Neural crest cell (in vitro differentiated cells): ENCODE results near the gene FOXN4. TPM values are rescaled to one million over a fixed set of nuclear protein-coding genes. Genes with fewer than 3 reads are reported as not detected.

ENCODE experiments used
- DNase-seq: peaks from one replicate; pipeline ENCODE4 v3.0.0; 2021; ENCODE audit warnings: low read depth, mixed read lengths, low spot score
- H3K27ac Mint-ChIP-seq: one replicate; pipeline ENCODE4 v1.8.0; 2021; ENCODE audit warnings: mild to moderate bottlenecking, mixed read lengths; ENCODE audit not compliant: unreplicated experiment
- H3K27me3 Mint-ChIP-seq: 2 replicates; pipeline ENCODE4 v1.8.0; 2021; ENCODE audit warnings: low read depth, mild to moderate bottlenecking, mixed read lengths
- H3K36me3 Mint-ChIP-seq: 2 replicates; pipeline ENCODE4 v1.8.0; 2021; ENCODE audit warnings: low read depth, mild to moderate bottlenecking, mixed read lengths
- H3K4me1 Mint-ChIP-seq: 2 replicates; pipeline ENCODE4 v1.8.0; 2021; ENCODE audit warnings: mixed read lengths
- H3K4me3 Mint-ChIP-seq: one replicate; pipeline ENCODE4 v1.8.0; 2021; ENCODE audit warnings: mild to moderate bottlenecking, mixed read lengths
- H3K9me3 Mint-ChIP-seq: 2 replicates; pipeline ENCODE4 v1.8.0; 2021; ENCODE audit warnings: mixed read lengths
- long read RNA-seq: library from polyadenylated mRNA; unstranded; transcript quantifications from one replicate; pipeline ENCODE4 v2.0.0, GENCODE V29; 2020
- total RNA-seq: library from RNA; stranded (reverse); gene quantifications from 2 replicates; pipeline ENCODE4 v1.2.1, GENCODE V29; 2021
- TF ChIP-seq, protein P1 (sequence below): fragments of 200-600 bp; sonication (generic); conservative IDR thresholded peaks from 2 replicates; pipeline ENCODE4 v1.5.0; 2021; ENCODE audit warnings: antibody characterized with exemption, mild to moderate bottlenecking

Gene FOXN4
- total RNA-seq: 1.3 and 1.7 TPM in 2 replicates
- long read RNA-seq, partial matches to known transcripts: 0 of 2 reads
- long read RNA-seq, other reads (novel, unspliced or antisense): 2 of 2 reads

DNA sequence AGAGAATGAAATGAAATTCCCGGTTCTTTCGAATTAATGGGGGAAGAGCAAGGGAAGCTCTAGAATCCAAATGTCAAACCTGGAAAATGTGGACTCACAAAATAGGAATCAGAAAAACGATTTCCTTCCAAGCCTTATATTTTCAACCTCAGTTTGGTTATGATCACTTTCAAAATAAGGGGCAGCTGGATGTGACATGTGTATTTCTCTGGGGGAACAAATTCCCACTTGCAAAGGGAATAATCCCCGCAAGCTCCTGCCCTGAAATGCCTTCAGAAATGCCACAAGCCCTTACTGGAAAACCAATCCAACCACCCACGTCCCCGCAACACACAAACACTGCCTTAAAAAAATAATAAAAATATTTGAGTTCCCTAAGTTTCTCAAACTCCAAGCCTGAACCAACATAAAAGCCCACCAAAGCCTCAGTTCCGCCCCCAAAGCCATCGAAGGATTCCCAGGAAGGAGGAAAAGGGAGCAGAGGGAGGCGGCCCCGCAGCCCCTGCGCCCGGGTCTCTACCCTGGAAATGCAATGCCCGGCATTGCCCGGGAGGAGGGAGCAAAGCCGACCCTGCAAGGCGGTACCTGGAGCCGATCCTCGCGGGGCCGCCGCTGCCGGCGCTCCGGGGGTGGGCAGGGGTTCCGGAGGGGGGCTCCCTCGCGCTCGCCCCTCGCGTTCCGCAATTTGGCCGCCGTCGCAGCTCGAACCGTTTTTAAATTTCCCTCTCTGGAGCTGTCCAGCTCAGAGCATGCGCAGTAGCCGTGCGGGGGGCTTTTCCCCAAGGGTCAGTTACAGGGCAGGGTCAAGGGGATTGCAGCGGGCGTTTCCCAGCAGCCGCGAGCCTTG is at the start of gene FOXN4:
FOXN4 (minus strand) TSS at position 751 of the 847 bp plus-strand sequence. CDS start 963 bp downstream, outside the sequence.
- Mint-ChIP-seq H3K36me3 (no peaks in the 10 kb centered on the region), H3K4me3 (peak within 1 kb of the TSS; percentile 93), H3K9me3 (no peaks in the 10 kb centered on the region), H3K27me3 (peaks cover 95% of the 10 kb centered on the region), H3K4me1 (peaks cover 10% of the 10 kb centered on the region), H3K27ac (no peak within 1 kb of the TSS)
- DNase-seq: peak; percentile 45
- TF ChIP-seq, protein P1, sequence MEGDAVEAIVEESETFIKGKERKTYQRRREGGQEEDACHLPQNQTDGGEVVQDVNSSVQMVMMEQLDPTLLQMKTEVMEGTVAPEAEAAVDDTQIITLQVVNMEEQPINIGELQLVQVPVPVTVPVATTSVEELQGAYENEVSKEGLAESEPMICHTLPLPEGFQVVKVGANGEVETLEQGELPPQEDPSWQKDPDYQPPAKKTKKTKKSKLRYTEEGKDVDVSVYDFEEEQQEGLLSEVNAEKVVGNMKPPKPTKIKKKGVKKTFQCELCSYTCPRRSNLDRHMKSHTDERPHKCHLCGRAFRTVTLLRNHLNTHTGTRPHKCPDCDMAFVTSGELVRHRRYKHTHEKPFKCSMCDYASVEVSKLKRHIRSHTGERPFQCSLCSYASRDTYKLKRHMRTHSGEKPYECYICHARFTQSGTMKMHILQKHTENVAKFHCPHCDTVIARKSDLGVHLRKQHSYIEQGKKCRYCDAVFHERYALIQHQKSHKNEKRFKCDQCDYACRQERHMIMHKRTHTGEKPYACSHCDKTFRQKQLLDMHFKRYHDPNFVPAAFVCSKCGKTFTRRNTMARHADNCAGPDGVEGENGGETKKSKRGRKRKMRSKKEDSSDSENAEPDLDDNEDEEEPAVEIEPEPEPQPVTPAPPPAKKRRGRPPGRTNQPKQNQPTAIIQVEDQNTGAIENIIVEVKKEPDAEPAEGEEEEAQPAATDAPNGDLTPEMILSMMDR: peak; percentile 24

DNA sequence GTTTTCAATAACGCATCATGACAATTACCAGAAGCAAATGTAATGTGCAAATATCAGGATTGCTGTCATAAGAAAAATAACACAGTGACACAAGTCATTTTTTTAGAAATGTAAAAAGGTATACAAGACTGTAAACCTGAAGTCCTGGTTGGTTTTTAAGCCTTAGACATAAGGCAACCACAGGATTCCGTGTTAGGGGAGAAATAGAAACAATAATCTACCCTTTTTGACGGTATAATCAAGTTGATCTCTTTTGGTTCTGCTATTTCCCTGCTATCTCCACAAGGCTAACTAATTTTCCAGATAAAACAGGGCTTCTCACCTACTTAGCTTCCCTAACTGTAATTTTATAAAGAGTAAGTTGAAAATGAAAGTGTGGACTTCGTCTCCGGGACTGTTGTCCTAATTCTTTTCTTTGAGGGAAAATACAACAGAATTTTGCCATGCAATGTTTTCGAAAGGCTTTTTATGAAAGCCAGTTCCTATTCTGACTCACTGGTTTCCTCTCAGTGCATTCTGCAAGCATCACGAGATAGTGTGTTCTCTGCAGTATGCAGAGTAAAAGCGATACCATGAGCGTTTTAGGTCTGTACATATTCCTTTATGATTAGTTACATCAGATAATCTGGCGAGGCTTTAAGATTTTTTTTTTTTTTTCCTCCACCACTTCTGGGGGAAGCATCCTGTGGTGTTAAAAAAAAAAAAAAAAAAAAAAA is 49.2 kb upstream of the FOXN4 start:
- no peaks in the 10 kb centered on the region for H3K9me3 Mint-ChIP-seq

GRCh38 chr12:109357032-109357431 is 47.9 kb upstream of the FOXN4 start:
- H3K27me3 Mint-ChIP-seq: peaks cover 85% of the 10 kb centered on the region
- DNase-seq: no peak
- no peak overlapping the region for H3K27ac Mint-ChIP-seq
- no peaks in the 10 kb centered on the region for H3K9me3 Mint-ChIP-seq
- no peak overlapping the region for H3K4me3 Mint-ChIP-seq
- H3K4me1 Mint-ChIP-seq: peaks cover 17% of the 10 kb centered on the region
- H3K36me3 Mint-ChIP-seq: no peaks in the 10 kb centered on the region
- TF ChIP-seq, protein P1: no peak

More for the DNA sequence above, 49.2 kb upstream of the FOXN4 start:
- DNase-seq: no peak
- Mint-ChIP-seq H3K36me3 (no peaks in the 10 kb centered on the region), H3K4me1 (peaks cover 17% of the 10 kb centered on the region), H3K27ac (no peak overlapping the region), H3K27me3 (peaks cover 87% of the 10 kb centered on the region), H3K4me3 (no peak overlapping the region)
- TF ChIP-seq, protein P1: no peak

DNA sequence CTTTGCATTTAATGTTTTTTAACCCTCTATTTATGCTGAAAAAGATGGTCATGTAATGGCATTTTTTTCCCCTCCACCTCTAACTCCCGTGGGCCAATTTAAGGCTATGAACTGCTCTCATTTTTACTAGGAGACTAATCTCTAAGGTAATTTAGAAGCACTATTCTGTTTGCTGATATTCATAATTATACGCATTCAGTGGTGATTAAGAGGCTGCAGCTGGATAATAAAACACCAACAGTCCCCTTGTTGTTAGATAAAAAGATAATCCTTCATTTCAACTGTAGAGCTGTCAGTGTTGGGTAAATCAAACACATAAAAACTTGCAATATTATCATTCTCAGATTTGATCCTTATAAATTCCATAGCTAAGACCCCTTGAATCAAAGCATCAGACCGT is 47.5 kb upstream of the FOXN4 start:
- no peaks in the 10 kb centered on the region for H3K9me3 Mint-ChIP-seq

GRCh38 chr12:109352184-109352583 is 43.1 kb upstream of the FOXN4 start:
- no peak for DNase-seq
- peaks cover 67% of the 10 kb centered on the region for H3K27me3 Mint-ChIP-seq
- no peaks in the 10 kb centered on the region for H3K4me1 Mint-ChIP-seq
- TF ChIP-seq, protein P1: no peak
- no peaks in the 10 kb centered on the region for H3K9me3 Mint-ChIP-seq
- no peak overlapping the region for H3K4me3 Mint-ChIP-seq
- H3K36me3 Mint-ChIP-seq: no peaks in the 10 kb centered on the region
- no peak overlapping the region for H3K27ac Mint-ChIP-seq

More for the DNA sequence above, 47.5 kb upstream of the FOXN4 start:
- H3K27ac Mint-ChIP-seq: no peak overlapping the region
- TF ChIP-seq, protein P1: no peak
- H3K27me3 Mint-ChIP-seq: peaks cover 85% of the 10 kb centered on the region
- no peak for DNase-seq
- peaks cover 17% of the 10 kb centered on the region for H3K4me1 Mint-ChIP-seq
- H3K4me3 Mint-ChIP-seq: no peak overlapping the region
- no peaks in the 10 kb centered on the region for H3K36me3 Mint-ChIP-seq
